ENCODE data around the gene PTGER4.

PTGER4 gene

DNA sequence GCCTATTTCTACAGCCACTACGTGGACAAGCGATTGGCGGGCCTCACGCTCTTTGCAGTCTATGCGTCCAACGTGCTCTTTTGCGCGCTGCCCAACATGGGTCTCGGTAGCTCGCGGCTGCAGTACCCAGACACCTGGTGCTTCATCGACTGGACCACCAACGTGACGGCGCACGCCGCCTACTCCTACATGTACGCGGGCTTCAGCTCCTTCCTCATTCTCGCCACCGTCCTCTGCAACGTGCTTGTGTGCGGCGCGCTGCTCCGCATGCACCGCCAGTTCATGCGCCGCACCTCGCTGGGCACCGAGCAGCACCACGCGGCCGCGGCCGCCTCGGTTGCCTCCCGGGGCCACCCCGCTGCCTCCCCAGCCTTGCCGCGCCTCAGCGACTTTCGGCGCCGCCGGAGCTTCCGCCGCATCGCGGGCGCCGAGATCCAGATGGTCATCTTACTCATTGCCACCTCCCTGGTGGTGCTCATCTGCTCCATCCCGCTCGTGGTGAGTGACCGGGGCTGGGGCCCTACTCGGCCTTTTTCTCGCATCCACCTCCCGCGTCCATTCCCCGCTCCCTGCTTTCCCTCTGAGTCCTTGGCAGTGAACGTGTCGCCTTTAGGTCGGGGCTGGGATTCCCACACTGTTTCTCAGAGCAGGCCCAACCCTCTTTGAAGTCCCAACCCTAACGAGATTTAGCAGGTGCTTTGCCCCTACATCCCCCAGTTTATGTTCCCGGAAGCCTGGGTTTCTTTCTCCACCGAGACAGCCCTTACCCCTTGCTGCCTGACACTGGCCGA lies 1.8 kb downstream of the PTGER4 start:
- Histone ChIP-seq H3K4me3 (IDR thresholded peaks at IDR 0.05; ENCODE audit: insufficient read depth, low read depth, low read length) (no peak overlapping the region), H4K20me1 (ENCODE audit: insufficient read depth) (no peaks in the 10 kb centered on the region), H3K4me2 (peak overlapping the region; percentile 88), H3K4me1 (ENCODE audit: low read depth, poor library complexity, severe bottlenecking) (peaks cover 59% of the 10 kb centered on the region), H3K27ac (peak overlapping the region; percentile 24; the same call in 1 of the 2 replicates), H3K27me3 (ENCODE audit: insufficient read depth, low read depth) (no peaks in the 10 kb centered on the region), H3K79me2 (ENCODE audit: insufficient read depth, low read depth) (peaks cover 65% of the 10 kb centered on the region), H3K9ac (peak overlapping the region; percentile 14; the same call in 1 of the 2 replicates), H3K36me3 (ENCODE audit: insufficient read depth) (no peaks in the 10 kb centered on the region), H2AFZ (ENCODE audit: low read depth) (no peak overlapping the region)
- no peak for TF ChIP-seq CTCF (conservative IDR thresholded peaks at IDR 0.05; ENCODE audit: low read depth, low read length)

GRCh38 chr5:40682154-40683017 lies 2.7 kb downstream of the PTGER4 start:
- no peak for TF ChIP-seq CTCF (conservative IDR thresholded peaks at IDR 0.05; ENCODE audit: low read depth, low read length)
- Histone ChIP-seq H3K36me3 (ENCODE audit: insufficient read depth) (no peaks in the 10 kb centered on the region), H3K4me3 (IDR thresholded peaks at IDR 0.05; ENCODE audit: insufficient read depth, low read depth, low read length) (no peak overlapping the region), H2AFZ (ENCODE audit: low read depth) (no peak overlapping the region), H3K4me1 (ENCODE audit: low read depth, poor library complexity, severe bottlenecking) (peaks cover 57% of the 10 kb centered on the region), H3K27ac (peak overlapping the region; percentile 39; the same call in 1 of the 2 replicates), H3K27me3 (ENCODE audit: insufficient read depth, low read depth) (no peaks in the 10 kb centered on the region), H4K20me1 (ENCODE audit: insufficient read depth) (no peaks in the 10 kb centered on the region), H3K9ac (peak overlapping the region; percentile 14; the same call in 1 of the 2 replicates), H3K79me2 (ENCODE audit: insufficient read depth, low read depth) (peaks cover 73% of the 10 kb centered on the region), H3K4me2 (peak overlapping the region; percentile 88)

DNA sequence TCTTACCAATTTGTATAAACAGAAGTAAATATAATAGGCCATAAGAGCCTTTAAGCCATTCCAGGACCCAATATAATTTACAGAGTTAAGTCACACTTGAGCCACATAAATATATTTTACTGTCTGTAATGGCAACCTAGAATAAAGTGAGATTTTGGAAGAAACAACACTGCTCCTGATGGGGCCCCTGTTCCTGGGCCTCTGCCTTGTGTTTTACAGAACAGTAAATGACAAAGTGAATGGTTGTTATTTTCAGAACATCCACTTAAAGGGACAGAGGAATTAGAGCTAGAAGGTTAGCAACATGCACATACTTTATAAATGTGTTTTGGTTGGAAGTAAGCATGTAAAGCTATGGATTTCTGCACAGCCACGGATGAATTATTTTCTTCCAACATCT lies 3.6 kb downstream of the PTGER4 start:
- Histone ChIP-seq H3K79me2 (ENCODE audit: insufficient read depth, low read depth) (peaks cover 82% of the 10 kb centered on the region), H4K20me1 (ENCODE audit: insufficient read depth) (no peaks in the 10 kb centered on the region)

More for the DNA sequence above, 3.6 kb downstream of the PTGER4 start:
- Histone ChIP-seq H3K9ac (peak overlapping the region; percentile 14; the same call in 1 of the 2 replicates), H3K4me2 (peak overlapping the region; percentile 88), H3K27me3 (ENCODE audit: insufficient read depth, low read depth) (no peaks in the 10 kb centered on the region), H3K4me1 (ENCODE audit: low read depth, poor library complexity, severe bottlenecking) (peaks cover 57% of the 10 kb centered on the region), H2AFZ (ENCODE audit: low read depth) (no peak overlapping the region), H3K36me3 (ENCODE audit: insufficient read depth) (no peaks in the 10 kb centered on the region), H3K27ac (peak overlapping the region; percentile 39; the same call in 1 of the 2 replicates), H3K4me3 (IDR thresholded peaks at IDR 0.05; ENCODE audit: insufficient read depth, low read depth, low read length) (no peak overlapping the region)
- no peak for TF ChIP-seq CTCF (conservative IDR thresholded peaks at IDR 0.05; ENCODE audit: low read depth, low read length)
